ENCODE data around the gene SMYD2.

Gene SMYD2, protein sequence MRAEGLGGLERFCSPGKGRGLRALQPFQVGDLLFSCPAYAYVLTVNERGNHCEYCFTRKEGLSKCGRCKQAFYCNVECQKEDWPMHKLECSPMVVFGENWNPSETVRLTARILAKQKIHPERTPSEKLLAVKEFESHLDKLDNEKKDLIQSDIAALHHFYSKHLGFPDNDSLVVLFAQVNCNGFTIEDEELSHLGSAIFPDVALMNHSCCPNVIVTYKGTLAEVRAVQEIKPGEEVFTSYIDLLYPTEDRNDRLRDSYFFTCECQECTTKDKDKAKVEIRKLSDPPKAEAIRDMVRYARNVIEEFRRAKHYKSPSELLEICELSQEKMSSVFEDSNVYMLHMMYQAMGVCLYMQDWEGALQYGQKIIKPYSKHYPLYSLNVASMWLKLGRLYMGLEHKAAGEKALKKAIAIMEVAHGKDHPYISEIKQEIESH

DNA sequence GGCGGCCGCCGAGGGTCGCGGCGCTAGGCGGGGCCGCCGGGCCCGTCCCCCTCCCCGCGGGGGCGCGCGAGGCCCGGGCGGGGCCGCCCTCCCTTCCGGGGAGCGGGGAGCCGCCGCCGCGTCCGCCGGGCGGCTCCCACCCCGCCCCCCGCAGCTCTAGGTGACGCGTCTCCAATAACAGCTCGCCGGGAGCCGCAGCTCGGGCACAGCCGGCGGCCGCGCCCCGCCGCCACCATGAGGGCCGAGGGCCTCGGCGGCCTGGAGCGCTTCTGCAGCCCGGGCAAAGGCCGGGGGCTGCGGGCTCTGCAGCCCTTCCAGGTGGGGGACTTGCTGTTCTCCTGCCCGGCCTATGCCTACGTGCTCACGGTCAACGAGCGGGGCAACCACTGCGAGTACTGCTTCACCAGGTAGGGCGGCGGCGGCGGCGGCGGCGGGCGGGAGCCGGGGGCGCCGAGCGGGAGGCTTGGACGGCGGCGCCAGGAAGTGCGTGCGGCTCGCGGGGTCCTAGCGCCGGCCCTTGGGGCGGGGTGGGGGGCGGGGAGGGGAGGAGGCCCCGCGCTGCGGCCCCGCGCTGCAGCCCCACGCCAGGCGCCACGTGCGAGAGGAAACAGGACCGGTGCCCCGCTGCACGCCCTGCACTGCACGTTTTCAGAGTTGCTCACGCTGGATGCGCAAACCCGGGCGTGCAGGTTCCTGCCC, at the start of gene SMYD2:
Gene SMYD2 (plus strand): TSS at position 139 of the 699 bp plus-strand sequence. CDS start 96 bp downstream, at position 235.
- DNase-seq (ENCODE audit: low read depth) = peak; percentile 56

DNA sequence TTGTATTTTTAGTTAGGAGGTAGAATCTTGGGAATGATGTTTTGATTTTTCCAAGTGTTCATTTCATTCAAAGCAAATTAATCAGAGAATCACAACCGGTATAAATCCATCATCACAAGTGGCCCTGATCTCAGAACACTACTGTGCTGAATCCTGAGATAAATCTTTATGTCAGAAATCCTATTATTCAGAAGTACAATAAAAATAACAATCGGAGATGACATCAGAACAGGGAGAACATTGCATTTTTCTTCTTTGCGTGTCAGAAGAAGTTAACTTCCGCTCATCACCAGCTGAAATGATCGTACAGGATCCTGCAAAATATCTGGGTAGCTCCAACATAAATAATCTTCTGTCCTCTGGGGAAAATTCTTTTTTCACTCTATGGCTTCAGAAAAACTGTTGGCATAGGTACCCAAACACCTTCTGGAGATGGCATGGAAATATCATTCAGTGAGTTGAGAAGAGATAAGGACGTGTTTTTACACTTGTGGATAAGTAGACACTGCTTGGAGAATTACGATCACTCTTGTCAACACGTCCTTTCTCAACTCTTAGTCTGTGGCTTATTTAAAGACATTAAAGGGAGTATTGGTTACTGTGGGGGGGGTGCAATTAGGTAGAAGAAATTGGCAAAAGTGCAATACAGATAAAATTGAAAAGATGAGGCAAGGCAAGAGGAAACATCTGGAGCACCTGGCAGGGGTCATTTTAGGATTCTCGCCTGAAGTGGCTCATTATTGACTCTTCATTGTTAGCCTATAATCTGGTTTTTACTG, 46.9 kb upstream of the SMYD2 start:
- DNase-seq (ENCODE audit: low read depth) = no peak

DNA sequence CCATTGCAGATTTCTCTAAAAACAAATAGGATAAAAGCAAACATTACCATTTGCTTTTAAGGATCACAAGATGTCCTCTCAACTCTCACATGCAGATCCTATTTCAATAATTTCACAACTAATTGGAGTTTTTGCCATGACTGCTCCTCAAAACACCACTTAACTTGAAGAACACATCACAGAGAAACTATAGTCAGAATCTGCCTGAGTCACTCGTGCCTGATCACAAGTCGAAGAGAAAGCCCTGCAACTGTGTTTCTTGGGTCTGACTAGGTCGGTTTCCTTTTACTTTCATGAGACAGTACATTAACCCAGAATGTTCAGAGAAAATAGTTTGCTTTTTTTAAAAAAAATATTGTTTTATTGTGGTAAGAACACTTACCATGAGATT, 46.3 kb upstream of the SMYD2 start:
- DNase-seq (ENCODE audit: low read depth) = no peak

DNA sequence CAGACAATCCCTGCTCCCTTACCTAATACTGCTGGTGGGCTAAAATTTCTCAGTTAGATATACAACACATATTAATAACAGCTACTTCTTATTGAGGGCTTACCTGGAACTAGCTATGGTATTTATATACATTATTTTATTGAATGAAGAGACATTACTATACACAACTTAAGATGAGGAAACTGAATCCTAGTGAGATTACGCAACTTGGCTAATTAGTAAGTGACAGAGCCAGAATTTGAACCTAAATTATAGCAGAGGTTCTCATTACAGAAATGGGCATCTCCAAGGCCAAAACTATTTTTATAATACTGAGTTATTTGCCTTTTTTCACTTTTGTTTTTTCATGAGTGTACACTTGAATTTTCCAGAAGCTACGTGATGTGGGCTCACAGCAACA, 44.5 kb upstream of the SMYD2 start:
- DNase-seq (ENCODE audit: low read depth) = no peak

DNA sequence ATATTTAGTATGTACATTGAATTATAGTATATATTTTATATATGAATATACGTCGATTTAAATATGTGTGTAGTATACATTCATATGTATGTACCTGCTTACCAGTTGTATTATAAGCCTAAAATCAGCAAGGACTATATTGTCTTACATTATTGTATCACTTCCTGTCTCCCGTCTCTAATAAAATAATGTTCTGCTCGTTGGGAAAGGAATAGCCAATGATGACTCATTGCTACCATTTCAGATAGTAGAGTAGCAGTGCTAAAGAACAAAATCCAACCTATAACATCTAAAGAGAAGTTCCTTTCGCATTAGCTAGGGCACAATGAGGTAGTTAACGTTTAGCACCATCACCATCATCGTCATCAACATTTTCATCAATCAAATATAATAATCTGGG, 39.9 kb upstream of the SMYD2 start:
- DNase-seq (ENCODE audit: low read depth) = no peak

DNA sequence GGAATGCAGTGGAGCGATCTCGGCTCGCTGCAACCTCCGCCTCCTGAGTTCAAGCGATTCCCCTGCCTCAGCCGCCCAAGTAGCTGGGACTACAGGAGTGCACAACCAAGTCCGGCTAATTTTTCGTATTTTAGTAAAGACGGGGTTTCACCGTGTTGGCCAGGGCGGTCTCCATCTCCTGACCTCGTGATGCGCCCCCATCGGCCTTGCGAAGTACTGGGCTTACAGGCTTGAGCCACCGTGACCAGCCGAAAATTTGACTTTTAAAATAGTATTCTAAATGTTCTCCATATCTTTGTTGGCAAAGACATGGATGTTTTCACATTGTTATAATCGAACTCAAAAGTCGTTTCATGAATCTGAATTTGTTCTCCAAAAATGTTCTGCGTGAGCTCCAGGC, 36.7 kb upstream of the SMYD2 start:
- DNase-seq (ENCODE audit: low read depth) = no peak

DNA sequence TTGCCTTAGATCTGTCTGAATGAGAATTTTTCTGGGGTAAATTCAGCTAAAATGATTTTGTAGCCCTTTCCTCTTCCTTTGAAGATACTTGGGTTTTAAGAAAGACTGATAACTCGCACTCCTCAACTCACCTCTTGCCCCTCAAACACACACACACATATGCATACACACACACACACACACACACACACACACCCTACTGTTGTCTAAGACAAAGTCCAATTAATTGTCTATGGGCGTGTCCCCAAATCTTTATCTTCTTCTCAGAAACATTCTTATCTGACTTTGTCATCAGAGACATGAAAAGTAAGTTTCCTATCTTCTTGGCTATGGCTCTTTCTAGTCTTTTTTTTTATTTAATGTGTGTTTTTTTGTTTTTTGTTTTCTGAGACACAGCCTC, 36.1 kb upstream of the SMYD2 start:
- no peak for DNase-seq (ENCODE audit: low read depth)

DNA sequence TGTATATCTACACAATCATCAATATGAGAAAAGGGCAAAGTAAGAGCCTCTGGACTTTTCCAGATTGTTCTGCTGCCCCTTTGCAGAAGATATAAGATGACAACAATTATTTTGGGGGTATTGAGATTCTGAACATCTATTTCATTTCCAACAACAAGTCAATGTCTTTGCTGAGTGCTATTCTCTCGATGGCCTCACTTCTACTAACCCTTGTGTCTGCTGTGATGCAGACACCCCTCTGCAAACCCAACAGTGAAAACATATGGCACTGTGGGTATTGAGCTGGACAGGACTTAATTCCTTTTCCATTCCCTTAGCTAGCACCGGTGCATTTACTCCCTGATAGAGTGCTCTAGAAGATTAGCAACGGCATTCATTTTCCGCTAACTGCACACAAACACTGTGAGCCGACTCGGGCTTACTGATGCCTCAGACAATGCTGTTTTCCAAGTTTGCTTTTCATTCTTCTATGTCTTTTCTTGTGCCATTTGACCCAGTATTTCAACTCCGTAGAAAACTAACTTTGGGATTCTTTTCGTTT, 33.4 kb upstream of the SMYD2 start:
- no peak for DNase-seq (ENCODE audit: low read depth)

DNA sequence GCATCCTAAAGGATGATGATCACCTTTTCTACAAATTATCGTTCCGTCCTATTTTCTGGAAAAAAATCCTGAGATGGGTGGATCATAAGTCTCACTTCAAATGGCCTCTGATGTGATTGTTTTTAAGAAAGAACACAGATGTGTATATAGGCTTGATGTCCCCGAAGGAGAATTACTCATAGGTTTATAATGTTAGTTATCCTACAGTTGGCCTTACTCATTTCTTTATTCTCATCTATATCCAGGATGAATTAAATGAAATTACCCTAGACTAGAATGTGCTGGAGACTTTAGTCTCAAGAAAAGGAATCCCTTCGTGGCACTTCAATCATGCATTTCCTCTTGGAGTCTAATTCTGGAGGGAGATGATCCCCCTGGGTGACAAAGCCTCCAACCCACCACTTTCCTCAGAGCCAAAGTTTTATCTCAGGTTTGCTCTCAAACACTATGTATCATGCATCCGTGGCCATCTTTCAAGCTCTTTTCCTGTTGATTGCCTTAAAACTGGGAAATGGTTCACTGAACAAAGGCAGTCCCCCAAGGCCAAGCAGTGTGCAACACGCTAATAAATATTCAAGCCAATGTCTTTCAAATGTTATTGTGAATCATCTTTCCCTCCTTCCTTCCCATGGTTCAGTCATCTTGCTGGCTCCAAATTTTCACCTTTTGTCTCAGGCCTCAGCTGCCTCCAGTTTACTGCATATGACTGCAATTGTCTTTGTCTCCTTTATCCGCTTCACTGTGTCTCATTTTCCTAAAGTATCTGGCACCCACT, 32.5 kb upstream of the SMYD2 start:
- DNase-seq (ENCODE audit: low read depth) = no peak

DNA sequence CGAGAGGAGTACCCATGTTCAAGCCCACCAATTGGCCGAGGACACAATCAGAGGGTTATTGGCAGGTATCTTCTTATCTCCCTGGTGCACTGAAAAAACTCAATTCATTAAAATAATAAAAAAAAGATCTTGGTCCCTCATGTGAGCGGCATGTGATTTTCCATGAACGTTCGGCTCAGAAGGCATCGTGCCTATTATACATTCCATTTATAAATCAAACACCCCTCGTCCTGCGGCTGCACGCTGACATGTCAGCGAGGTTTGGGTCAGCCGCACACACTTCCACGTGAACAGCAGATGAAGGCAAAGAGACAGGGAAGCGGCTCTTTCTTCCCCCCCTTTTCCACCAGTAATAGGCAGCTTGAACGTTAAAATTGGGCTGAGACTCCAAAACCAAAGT, 31.3 kb upstream of the SMYD2 start:
- DNase-seq (ENCODE audit: low read depth) = no peak

DNA sequence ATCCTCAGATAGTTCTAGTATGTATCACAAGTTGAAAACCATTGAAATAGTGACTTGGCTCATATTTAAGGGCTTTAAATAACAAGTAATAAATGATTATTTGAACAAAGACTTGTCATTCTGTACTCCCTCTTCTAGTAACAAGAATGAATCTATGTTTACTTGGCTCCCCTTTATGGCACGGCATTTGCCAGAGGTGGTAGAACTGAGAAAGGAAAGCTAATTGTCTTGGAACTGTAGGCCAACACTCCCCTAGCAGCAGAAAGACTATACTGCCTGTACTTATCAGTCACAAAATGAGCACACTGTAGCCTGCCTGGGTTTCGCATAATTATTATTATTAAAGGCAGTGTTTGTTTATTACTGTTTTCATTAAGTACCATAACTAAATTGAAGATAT, 29.6 kb upstream of the SMYD2 start:
- no peak for DNase-seq (ENCODE audit: low read depth)

DNA sequence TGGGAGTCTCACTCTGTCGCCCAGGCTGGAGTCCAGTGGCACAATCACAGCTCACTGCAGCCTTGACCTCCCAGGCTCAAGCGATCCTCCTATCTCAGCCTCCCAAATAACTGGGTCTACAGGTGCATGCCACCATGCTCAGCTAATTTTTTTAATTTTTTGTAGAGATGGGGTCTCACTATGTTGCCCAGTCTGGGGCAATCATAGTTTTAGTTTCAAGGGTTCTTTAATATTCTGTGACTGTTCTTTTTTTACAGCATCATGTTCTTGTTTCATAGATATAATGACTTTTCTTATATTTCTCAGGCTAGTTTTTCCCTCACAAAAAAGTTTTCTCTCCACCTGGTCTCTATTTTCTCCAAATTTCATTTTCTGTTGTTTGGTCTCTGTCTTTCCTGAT, 25.4 kb upstream of the SMYD2 start:
- DNase-seq (ENCODE audit: low read depth) = no peak

DNA sequence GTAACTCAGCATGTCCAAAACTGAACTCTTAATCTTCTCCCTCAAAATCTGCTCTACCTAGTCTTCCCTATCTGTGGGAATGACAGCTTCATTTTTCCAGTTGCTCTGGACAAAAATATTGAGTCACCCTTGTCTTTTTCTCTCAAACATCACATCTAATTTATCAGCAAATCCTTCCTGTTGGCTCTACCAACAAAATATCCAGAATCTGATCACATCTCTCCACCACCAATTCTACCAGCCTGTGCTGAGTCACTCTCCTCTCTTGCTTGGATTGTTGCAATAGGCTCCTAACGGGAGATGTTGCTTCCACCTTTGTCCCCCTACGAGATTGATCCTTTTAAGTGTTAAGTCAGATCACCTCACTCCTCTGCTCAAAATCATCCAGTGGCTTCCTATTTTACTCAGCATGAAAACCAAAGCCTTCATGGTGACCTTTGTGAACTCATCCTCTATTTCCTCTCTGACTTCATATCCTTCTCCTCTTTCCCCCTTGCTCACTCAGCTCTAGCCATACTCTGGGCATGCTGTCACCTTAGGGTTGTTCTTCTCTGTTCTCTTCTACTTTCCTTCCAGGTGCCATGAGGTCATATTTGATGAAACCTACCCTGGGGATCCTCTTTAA, 21.5 kb upstream of the SMYD2 start:
- DNase-seq (ENCODE audit: low read depth) = no peak

DNA sequence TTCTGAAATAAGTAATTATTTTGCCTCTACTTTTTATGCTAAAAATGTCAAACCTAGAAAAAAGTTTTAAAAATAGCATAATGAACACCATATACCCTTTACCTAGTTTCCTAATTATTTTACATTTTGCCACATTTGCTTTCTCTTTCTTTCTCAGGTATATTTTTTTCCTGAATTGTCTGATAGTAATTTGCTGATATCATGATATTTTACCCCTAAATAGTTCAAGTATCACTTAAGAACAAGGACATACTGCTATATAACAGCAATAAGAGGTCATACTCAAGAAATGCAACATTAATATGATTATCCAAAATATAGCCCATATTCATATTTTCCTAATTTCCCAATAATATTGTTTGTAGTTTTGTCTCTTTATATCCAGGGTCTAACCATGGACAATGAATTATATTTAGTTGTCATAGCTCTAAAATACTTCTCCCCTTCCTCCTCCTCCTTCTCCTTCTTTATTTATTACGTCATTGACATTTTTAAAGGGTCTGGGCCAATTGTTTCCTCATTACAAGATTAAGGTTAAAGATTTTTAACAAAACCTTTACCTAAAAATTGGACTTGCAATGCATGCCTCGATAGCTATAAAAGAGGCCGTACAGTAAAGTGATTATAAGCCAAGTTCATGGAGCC, 20.3 kb upstream of the SMYD2 start:
- no peak for DNase-seq (ENCODE audit: low read depth)

DNA sequence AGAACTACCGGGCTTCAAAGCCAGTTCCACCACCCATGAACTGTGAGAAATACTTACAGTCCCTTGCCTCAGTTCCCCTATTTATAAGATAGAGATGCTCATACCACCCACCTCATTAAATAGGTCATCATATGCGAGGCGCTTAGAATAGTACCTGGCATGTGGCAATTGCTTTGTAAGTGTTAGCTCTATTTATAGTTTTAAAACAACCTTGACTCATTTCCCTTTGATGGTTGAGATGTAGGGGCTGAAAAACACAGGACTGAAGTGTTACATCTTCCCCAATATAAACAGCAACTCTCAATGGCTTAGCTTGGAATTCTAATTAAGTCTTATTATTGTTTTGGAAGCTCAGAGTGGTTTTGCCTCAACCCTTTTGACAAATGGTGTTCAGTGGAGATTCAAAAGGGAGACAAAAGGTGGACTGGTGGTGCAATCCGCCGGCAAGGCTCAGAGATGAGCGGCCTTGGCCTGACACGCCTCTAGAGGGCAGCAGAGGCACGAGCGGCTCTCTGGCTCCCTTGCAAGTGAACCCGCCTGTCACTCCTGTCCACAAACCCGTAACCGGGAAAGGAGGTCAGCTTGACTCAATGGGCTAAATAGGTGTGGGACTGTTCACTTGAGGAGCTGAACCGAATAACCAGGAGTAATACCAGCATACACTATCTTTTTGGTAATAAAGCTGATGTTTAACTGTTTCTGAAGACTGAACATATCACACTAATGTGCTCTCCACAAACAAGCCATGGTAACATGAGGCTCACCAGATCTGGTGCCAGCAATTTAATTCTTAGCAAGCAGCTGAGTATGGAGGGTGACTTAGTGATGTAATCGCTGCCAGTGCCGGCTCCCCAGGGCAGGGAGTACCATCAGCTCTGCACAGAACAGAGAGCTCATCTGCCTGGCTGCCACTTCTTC, 19.5 kb upstream of the SMYD2 start:
- DNase-seq (ENCODE audit: low read depth) = peak; percentile 70

DNA sequence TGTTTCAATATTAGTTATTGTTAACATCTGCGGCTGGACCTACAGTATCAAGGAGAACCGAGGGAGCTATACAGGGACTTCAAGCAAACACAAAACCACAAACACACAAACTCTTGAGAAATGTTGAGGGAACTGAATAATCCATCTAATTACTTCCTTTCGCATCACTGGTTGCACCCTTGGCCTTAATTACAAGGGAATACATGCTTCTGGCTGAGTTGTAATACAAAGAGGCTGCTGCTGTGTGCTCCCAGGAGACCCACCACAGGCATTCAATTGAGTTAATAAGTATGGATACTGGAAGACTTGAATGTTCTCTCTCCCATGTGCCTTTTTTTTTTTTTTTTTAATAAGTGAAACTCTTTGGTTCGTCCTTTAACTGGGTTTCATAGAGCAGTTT, 16.8 kb upstream of the SMYD2 start:
- no peak for DNase-seq (ENCODE audit: low read depth)

DNA sequence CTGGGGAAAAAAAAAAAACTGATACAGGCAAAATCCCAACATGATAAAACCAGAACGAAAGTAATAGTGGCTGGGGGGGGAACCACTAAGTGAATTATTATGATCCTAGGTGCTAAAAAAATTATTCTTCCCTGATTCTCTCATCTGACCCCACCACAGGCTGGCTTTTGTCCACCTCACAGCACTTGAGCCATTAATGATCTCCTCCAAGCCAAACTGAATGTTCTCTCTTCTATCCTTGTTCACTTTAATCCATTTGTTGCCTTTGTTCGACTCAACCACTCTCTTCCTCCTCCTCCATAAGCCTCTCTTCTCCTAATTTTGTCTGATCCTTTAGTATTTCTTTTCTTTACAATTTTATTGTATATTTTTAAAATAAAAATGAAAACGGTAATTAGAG, 16.0 kb upstream of the SMYD2 start:
- no peak for DNase-seq (ENCODE audit: low read depth)

DNA sequence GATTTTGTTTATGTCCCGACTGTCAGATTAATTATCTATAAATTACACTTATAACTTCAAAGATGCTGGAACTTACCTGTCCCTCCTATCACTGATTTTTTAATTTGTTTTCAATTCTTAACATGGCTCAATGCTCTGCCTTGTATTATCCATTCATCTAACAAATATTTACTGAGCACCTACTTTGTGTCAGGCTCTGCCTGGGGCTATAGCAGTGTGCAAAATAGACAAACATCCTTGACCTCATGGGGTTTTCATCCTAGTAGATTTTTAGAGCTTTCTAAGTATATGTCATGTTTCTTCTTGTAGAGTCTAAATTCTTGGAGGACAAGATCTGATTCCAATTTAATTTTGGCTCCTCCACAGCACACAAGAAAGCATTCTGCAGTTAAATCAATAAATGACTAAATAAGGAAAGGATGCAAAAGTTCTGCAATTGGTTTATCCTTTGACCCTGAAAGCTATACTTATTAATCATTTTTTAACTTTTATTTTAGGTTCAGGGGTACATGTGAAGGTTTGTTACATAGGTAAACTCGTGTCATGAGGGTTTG, 10.8 kb upstream of the SMYD2 start:
- DNase-seq (ENCODE audit: low read depth) = no peak

DNA sequence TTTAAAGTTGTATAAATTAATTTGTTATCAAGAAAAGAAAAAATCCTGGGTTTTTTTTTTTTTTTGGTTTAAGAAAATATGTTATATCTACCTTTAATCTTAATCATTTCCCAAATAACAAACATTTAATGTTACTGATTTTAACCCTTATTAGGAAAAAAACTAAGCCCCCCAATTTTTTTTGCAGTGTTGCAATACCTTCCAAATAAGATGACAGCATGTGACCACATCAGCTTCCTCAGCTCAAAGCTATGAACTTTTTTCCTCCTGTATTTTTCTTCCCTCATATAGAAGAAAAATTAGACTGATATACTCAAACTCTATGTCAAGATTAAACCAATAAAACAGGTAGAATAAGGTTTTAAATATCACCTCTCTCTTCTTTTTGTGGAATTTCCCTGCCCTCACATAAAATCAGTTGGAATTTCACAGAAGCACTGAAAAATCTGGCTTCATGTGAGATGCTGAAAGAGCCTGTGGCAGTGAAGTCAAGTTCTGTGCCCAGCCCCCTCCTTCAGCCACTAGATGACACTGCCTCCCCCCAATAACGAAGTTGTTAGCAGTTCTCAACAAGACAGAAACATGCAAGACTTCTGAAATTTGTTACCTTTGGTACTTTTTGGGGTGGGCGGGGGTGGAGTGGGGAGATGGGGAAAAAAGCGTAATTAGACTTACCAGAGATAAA, 9.6 kb upstream of the SMYD2 start:
- no peak for DNase-seq (ENCODE audit: low read depth)

All from activated T-cell treated with anti-CD3 and anti-CD28 coated beads for 24 hours (primary cell).